Measurements from ENCODE around the gene FSTL5.

GRCh38 chr4:161585011-161585410 is 578.8 kb downstream of the FSTL5 start:
- TF ChIP-seq FOXK2 (IDR thresholded peaks at IDR 0.05) (no peak), CTBP1 (IDR thresholded peaks at IDR 0.05; ENCODE audit: borderline replicate concordance) (no peak), TARDBP (IDR thresholded peaks at IDR 0.05) (no peak), SUZ12 (IDR thresholded peaks at IDR 0.05) (no peak), SP1 (IDR thresholded peaks at IDR 0.05) (no peak)
